Suprapubic skin (tissue), 4 donors: ENCODE results near the gene MYOM3. TPM values are rescaled to one million over a fixed set of nuclear protein-coding genes. Genes with fewer than 3 reads are reported as not detected.
"Not testable (repeated sequence)": the region's sequence is repeated elsewhere in the genome, so short reads cannot be mapped to it uniquely, and the experiment has no call there.

ENCODE experiments used
- DNase-seq, 2 donors: peaks; one replicate each; pipeline ENCODE4 v3.0.0-alpha.2; 2019; ENCODE audit warnings: low spot score in 2 of 2
- H3K27ac ChIP-seq: fragments of 200-600 bp; sonication (generic); one replicate; pipeline ENCODE4 v1.5.1; 2019
- H3K27me3 ChIP-seq: fragments of 200-600 bp; sonication (generic); one replicate; pipeline ENCODE4 v1.5.1; 2019
- H3K36me3 ChIP-seq: fragments of 200-600 bp; sonication (generic); one replicate; pipeline ENCODE4 v1.5.1; 2019
- H3K4me1 ChIP-seq: fragments of 200-600 bp; sonication (generic); one replicate; pipeline ENCODE4 v1.5.1; 2019
- H3K4me3 ChIP-seq: fragments of 200-600 bp; sonication (generic); one replicate; pipeline ENCODE4 v1.5.1; 2019; ENCODE audit warnings: mild to moderate bottlenecking
- H3K9me3 ChIP-seq: fragments of 200-600 bp; sonication (generic); one replicate; pipeline ENCODE4 v1.5.1; 2019
- EP300 ChIP-seq: sonication (generic); formaldehyde crosslinking; IDR thresholded peaks from one replicate; pipeline ENCODE4 v1.6.1; 2017; ENCODE audit warnings: antibody characterized with exemption
- POLR2A ChIP-seq, 2 donors: fragments of 450-650 bp; IDR thresholded peaks; one replicate each; pipeline ENCODE4 v1.6.1; 2017; ENCODE audit warnings: antibody characterized with exemption in 2 of 2, mild to moderate bottlenecking in 2 of 2, moderate library complexity in 2 of 2
- POLR2AphosphoS5 ChIP-seq, 3 donors: sonication (generic); formaldehyde crosslinking; IDR thresholded peaks; one replicate each; pipeline ENCODE4 v1.6.1; 2017; ENCODE audit warnings: antibody characterized with exemption in 3 of 3
- WGBS: methylation state at CpG from one replicate; pipeline ENCODE4 v1.1.5; 2018; 5-methylcytosine and 5-hydroxymethylcytosine counted together
- total RNA-seq, 4 donors: library from RNA; depleted of rRNA; stranded (reverse); fragments of >200 nt; gene quantifications; one replicate each; pipeline ENCODE4 v1.1.0, GENCODE V29; 2016
- TF ChIP-seq, protein P1 (sequence below), 2 donors: fragments of 200-600 bp in 1 of 2; fragments of 450-650 bp in 1 of 2; sonication (generic) in 1 of 2; IDR thresholded peaks; one replicate each; pipeline ENCODE4 v1.5.1; 2016 to 2019; ENCODE audit warnings: antibody characterized with exemption in 2 of 2, mild to moderate bottlenecking in 1 of 2, moderate library complexity in 1 of 2

The MYOM3 gene
- total RNA-seq, 4 donors from 2014 or later, result 1.5 to 2.3 (median 2.1) TPM

DNA sequence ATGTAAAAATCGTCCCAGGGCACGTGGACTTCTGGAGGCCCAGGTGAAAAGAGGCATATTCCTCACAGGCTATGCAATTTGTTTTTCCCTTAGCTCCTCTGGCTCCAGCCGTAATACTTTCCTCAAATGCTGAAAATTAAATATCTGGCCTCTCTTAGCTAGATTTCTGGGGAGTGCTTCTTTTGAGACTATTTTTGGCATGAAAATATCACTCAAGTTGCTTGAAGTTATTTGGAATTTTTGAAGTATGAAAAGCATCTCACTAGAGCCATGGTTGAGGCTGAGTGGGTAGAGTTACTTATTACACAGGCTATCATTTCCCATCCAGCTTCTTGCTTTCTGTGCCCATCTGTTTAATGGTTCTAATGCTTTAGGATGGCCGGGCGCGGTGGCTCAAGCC, 59.7 kb downstream of the MYOM3 start:
- Histone ChIP-seq H3K9me3 (no peaks in the 10 kb centered on the region), H3K4me3 (no peak overlapping the region), H3K36me3 (no peaks in the 10 kb centered on the region), H3K27me3 (no peaks in the 10 kb centered on the region), H3K4me1 (peaks cover 6% of the 10 kb centered on the region), H3K27ac (no peak overlapping the region)
- no peak for TF ChIP-seq EP300
- TF ChIP-seq, protein P1, sequence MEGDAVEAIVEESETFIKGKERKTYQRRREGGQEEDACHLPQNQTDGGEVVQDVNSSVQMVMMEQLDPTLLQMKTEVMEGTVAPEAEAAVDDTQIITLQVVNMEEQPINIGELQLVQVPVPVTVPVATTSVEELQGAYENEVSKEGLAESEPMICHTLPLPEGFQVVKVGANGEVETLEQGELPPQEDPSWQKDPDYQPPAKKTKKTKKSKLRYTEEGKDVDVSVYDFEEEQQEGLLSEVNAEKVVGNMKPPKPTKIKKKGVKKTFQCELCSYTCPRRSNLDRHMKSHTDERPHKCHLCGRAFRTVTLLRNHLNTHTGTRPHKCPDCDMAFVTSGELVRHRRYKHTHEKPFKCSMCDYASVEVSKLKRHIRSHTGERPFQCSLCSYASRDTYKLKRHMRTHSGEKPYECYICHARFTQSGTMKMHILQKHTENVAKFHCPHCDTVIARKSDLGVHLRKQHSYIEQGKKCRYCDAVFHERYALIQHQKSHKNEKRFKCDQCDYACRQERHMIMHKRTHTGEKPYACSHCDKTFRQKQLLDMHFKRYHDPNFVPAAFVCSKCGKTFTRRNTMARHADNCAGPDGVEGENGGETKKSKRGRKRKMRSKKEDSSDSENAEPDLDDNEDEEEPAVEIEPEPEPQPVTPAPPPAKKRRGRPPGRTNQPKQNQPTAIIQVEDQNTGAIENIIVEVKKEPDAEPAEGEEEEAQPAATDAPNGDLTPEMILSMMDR (IDR thresholded peaks at IDR 0.05), result no peak
- TF ChIP-seq POLR2A (IDR thresholded peaks at IDR 0.05), result no peak
- no peak for TF ChIP-seq POLR2AphosphoS5 (IDR thresholded peaks at IDR 0.05)
- 73% methylated on average over 6 of the region's 6 CpGs for WGBS
- no peak for DNase-seq

DNA sequence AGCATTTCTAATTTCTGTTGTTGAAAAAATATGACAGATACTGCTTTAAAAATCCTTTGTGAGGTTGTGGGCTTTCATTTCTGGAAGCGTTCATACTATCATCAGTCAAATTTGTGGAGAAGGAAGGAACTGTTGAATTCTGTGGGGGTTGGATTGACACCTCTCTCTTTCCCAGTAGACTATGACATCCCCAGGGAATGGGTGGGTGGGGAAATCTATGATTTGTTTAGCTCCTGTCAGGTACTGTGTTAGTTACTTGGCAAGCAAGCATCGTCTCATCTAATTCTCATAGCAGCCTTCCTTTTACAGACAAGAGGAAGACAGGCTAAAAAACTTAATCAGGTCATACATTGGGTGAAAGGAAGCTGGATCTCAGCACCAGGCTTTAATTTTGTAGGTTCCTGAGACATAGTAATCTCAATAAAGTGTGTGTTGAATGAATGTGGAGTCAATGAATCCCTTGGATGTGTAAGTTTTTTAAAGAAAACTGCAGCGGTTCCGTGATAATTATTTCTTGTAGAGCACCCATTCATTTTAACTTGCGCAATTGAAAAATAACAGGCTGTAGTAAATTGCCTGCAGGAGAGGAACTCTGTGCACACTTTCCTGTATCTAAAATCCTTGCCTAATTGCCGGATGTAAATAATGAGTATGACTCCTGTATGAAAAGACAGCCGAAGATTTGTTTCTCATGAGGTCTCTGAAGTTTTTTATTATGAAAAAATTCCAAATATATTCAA, 60.6 kb downstream of the MYOM3 start:
- no peak for DNase-seq
- Histone ChIP-seq H3K27me3 (no peaks in the 10 kb centered on the region), H3K4me3 (no peak overlapping the region), H3K36me3 (no peaks in the 10 kb centered on the region), H3K4me1 (peaks cover 14% of the 10 kb centered on the region), H3K9me3 (no peaks in the 10 kb centered on the region), H3K27ac (no peak overlapping the region)
- WGBS, result 53% methylated on average over 7 of the region's 7 CpGs
- TF ChIP-seq POLR2AphosphoS5 (IDR thresholded peaks at IDR 0.05), result no peak
- TF ChIP-seq, protein P1 (IDR thresholded peaks at IDR 0.05), result no peak
- TF ChIP-seq POLR2A (IDR thresholded peaks at IDR 0.05), result no peak
- TF ChIP-seq EP300, result no peak

- 95% methylated on average over 7 of the region's 7 CpGs for WGBS
Observed at GRCh38 chr1:24049733-24050132, 62.2 kb downstream of the MYOM3 start.

DNA sequence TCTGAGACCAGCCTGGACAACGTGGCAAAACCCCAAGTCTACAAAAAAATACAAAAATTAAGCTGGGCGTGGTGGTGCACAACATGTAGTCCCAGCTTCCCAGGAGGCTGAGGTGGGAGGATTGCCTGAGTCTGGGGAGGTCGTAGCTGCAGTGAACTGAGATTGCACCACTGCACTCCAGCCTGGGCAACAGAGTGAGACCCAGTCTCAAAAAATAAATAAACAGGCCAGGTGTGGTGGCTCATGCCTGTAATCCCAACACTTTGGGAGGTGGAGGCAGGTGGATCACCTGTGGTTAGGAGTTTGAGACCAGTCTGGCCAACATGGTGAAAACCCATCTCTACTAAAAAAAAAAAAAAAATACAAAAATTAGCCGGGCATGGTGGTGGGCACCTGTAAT, 63.0 kb downstream of the MYOM3 start:
- H3K27ac ChIP-seq, H3K27me3 ChIP-seq, H3K9me3 ChIP-seq, H3K4me3 ChIP-seq, H3K36me3 ChIP-seq, DNase-seq: not testable (repeated sequence)
- 83% methylated on average over 4 of the region's 4 CpGs for WGBS
- H3K4me1 ChIP-seq, result peaks cover 23% of the 10 kb centered on the region

More at GRCh38 chr1:24049733-24050132, 62.2 kb downstream of the MYOM3 start:
- Histone ChIP-seq H3K27me3 (no peaks in the 10 kb centered on the region), H3K9me3 (no peaks in the 10 kb centered on the region), H3K27ac (no peak overlapping the region), H3K4me1 (peaks cover 23% of the 10 kb centered on the region), H3K36me3 (no peaks in the 10 kb centered on the region), H3K4me3 (no peak overlapping the region)
- no peak for DNase-seq
- TF ChIP-seq, protein P1 (IDR thresholded peaks at IDR 0.05), result no peak
- TF ChIP-seq POLR2AphosphoS5 (IDR thresholded peaks at IDR 0.05) (no peak), POLR2A (IDR thresholded peaks at IDR 0.05) (no peak), EP300 (no peak)

DNA sequence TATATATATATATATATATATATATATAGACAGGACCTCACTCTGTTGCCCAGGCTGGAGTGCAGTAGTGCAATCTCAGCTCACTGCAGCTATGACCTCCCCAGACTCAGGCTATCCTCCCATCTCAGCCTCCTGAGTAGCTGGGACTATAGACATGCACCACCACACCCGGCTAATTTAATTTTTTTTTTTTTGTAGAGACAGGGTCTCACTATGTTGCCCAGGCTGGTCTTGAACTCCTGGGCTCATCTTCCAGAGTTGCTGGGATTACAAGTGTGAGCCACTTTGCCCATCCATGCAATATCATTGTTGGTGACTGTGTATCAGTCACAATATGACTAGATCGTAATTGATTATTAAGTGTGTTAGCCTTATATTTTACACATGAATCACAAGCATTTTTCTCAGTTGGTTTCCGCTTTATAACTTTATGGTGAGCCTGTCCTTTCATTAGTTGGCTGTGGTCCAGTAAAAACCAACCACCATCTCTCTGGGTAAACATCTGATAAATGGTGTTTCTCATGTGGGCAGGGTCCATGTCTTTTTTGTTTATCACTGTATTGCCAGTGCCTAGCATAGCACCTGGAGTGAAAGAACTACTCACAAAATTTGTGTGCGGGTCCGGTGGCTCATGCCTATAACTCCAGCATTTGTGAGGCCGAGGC, 63.6 kb downstream of the MYOM3 start:
- Histone ChIP-seq H3K36me3 (no peaks in the 10 kb centered on the region), H3K27me3 (no peaks in the 10 kb centered on the region), H3K27ac (no peak overlapping the region), H3K9me3 (no peaks in the 10 kb centered on the region), H3K4me3 (no peak overlapping the region), H3K4me1 (peaks cover 23% of the 10 kb centered on the region)
- TF ChIP-seq POLR2A (IDR thresholded peaks at IDR 0.05) (no peak), POLR2AphosphoS5 (IDR thresholded peaks at IDR 0.05) (no peak), EP300 (no peak)
- TF ChIP-seq, protein P1 (IDR thresholded peaks at IDR 0.05), result no peak
- no peak for DNase-seq
- WGBS, result 98% methylated on average over 6 of the region's 6 CpGs
